GM12874 (cell line): Measurements from ENCODE around the gene HIVEP3.

Experiments used
- TF ChIP-seq, protein P1 (sequence below): IDR thresholded peaks from 2 replicates; pipeline ENCODE4 v1.5.1; 2011; ENCODE audit warnings: low read depth, mild to moderate bottlenecking, control low read depth, low read length, moderate library complexity; ENCODE audit not compliant: insufficient read depth

Gene HIVEP3

DNA sequence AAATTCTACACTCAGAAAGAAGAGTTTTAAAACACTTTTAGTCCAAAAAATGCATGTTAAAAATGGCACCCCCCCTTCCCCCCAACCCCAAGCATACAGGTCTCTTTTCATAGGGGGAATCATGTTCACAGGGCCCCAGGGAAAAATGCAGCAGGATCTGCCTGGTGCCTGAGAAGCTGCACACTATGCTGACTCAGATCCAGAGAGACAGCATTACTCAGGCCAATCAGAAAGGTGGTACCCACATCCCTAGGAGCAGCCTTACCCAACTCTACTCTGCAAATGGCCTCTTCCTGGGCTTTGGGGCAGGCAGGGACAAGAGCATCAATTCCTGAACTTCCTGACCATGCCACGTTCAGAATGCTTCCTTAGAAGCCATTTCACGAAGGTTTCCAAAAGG, 119.0 kb downstream of the HIVEP3 start:
- TF ChIP-seq, protein P1, sequence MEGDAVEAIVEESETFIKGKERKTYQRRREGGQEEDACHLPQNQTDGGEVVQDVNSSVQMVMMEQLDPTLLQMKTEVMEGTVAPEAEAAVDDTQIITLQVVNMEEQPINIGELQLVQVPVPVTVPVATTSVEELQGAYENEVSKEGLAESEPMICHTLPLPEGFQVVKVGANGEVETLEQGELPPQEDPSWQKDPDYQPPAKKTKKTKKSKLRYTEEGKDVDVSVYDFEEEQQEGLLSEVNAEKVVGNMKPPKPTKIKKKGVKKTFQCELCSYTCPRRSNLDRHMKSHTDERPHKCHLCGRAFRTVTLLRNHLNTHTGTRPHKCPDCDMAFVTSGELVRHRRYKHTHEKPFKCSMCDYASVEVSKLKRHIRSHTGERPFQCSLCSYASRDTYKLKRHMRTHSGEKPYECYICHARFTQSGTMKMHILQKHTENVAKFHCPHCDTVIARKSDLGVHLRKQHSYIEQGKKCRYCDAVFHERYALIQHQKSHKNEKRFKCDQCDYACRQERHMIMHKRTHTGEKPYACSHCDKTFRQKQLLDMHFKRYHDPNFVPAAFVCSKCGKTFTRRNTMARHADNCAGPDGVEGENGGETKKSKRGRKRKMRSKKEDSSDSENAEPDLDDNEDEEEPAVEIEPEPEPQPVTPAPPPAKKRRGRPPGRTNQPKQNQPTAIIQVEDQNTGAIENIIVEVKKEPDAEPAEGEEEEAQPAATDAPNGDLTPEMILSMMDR: no peak

DNA sequence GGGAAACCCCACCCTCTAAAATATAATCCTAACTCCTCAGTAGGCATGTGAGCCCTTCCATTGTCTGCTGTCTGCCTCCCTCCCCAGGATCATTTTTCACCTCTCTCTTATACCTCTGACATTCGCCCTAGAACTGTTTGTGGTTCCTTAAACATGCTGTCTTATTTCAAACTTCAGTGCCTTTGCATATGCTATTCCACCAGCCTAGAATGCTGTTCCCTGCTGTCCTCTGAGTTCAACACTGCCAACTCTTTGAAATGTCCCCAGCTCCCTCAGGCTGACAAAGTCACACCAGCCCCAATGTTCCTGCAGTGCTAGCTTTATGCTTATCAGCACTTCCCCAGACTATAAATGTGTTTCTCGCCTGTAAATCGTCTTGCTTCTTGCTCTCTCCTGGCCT, 119.5 kb downstream of the HIVEP3 start:
- TF ChIP-seq, protein P1: no peak

DNA sequence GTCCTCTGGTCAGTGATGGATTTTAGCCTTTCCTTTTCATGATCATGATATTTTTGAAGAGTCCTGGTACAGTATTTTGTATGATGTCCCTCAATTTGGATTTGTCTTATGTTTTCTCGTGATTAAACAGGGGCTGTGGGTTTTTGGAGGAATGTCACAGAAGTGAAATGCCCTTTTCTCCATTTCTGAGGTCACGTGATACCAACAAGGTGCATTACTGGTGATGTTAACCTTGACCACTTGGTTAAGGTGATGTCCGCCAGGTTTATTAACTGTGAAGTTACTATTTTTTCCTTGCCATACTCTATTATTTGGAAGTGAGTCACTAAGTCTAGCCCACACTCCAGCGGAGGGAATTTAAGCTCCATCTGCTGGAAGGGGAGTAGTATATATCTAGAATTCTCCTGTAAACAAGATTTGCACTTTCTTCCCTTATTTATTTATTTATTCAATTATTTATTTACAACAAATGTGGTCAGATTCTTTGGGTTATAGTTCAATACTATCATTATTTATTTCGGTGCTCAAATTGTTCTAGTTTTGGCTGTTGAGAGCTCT, 123.4 kb downstream of the HIVEP3 start:
- TF ChIP-seq, protein P1: no peak

DNA sequence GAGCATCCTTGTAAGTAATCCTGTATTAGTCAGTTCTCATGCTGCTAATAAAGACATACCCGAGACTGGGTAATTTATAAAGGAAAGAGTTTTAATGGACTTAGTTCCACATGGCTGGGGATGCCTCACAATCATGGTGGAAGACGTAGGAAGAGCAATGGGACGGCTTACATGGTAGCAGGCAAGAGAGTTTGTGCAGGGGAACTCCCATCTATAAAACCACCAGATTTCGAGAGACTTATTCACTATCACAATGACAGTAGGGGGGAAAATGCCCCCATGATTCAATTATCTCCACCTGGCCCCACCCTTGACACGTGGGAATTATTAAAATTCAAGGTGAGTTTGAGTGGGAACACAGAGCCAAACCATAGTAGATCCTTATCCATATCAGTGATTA, 124.7 kb downstream of the HIVEP3 start:
- TF ChIP-seq, protein P1: no peak

DNA sequence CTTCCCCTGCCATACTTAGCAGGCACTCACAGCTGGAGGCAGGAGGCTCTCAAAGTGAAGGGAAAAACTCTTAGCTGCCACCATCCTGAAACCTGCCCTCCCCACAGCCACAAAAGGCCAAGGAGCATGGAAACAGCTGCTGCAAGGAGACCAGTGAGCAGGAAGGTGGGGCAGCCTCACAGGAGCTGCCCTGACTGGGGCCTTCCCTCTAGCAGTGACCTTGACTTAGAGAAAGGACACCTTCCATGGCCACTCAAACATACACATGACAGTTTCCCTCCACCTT, 126.3 kb downstream of the HIVEP3 start:
- TF ChIP-seq, protein P1: no peak

DNA sequence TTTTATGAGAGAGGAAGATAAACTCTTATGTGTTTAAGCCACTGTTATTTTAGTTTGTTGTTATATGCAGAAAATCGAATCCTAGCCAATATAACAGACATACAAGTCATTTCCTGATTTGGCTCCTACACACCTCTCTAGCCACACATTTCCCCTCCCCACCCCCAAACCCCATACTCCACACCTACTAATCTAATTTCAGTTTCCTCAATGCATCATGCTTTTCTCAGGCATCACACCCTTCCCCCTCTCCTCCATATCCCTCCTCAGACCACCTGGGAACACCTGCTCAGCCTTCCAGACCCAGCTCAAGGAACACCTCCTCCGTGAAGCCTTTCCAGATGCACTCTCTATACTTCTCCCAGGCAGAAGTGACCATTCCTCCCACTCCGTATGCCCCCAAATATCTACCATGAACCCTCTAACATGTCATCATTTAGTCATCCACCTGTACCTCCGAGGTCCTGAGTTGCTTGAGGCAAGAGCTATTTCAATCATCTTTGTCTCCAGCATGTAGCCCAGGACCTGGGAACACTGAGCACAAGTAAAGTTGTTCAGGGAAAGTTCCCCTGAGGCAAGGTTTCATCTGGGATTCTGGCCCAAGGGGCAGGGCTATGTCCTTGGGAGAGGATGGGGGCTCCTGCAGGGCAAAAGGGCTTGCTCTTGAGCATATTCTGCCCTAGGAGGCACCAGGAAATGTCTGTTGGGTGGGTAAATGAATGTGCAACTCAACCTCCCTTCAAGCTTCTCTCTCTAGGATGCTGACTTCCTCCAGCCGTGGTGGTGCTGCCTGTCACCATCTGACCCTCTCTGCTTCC, 126.8 kb downstream of the HIVEP3 start:
- TF ChIP-seq, protein P1: no peak

DNA sequence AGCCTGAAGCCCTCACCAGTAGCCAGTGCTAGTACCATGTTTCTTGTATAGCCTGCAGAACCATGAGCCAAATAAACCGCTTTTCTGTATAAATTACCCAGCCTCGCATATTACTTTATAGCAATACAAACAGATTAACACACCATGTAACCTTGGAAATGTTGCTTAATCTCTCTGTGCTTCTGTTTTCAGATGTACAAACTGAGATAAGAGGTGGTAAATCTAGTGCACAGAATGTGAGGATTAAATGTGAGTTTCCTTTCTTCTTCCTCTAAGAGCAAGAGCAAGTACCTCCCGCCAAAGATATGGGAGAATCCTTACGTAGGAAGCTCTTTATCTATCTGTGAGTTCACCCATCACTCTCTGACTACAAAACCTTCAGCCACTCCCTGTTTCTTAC, 128.4 kb downstream of the HIVEP3 start:
- TF ChIP-seq, protein P1: no peak
